MG63 (cell line): ENCODE results near the gene SDHB. TPM values are rescaled to one million over a fixed set of nuclear protein-coding genes. Genes with fewer than 3 reads are reported as not detected.

ENCODE experiments used
- DNase-seq: peaks from one replicate; pipeline ENCODE4 v3.0.0-alpha.2; 2020
- H3K27me3 ChIP-seq: fragments of 250-450 bp; sonication (Bioruptor Pico); 2 replicates; pipeline ENCODE4 v1.5.1; 2020; ENCODE audit warnings: mild to moderate bottlenecking, moderate library complexity
- H3K36me3 ChIP-seq: fragments of 250-450 bp; sonication (Bioruptor Pico); 2 replicates; pipeline ENCODE4 v1.5.1; 2020; ENCODE audit warnings: mild to moderate bottlenecking, moderate library complexity
- H3K4me3 ChIP-seq: fragments of 250-450 bp; sonication (Bioruptor Pico); 2 replicates; pipeline ENCODE4 v1.5.1; 2020; ENCODE audit warnings: mild to moderate bottlenecking, moderate library complexity
- H3K9me3 ChIP-seq: fragments of 250-450 bp; sonication (Bioruptor Pico); 2 replicates; pipeline ENCODE4 v1.5.1; 2020; ENCODE audit warnings: mild to moderate bottlenecking, moderate library complexity
- total RNA-seq: library from RNA; depleted of rRNA; stranded (reverse); fragments of >200 nt; shearing (Covaris generic); gene quantifications from 2 replicates; pipeline ENCODE4 v1.2.3, GENCODE V29; 2014; ENCODE audit warnings: low replicate concordance; rRNA removed

Gene SDHB
- total RNA-seq, 1 experiment from 2014 or later, result 332 TPM

- H3K4me3 ChIP-seq, result no peak overlapping the region
- H3K36me3 ChIP-seq, result peaks cover 36% of the 10 kb centered on the region
- no peaks in the 10 kb centered on the region for H3K9me3 ChIP-seq
- H3K27me3 ChIP-seq, result no peaks in the 10 kb centered on the region
- DNase-seq, result no peak
These were observed 81.5 kb downstream of the SDHB start for GRCh38 chr1:16972189-16972895.

GRCh38 chr1:16971341-16972188, 82.3 kb downstream of the SDHB start:
- no peak for DNase-seq

GRCh38 chr1:16970132-16970910, 83.5 kb downstream of the SDHB start:
- H3K36me3 ChIP-seq, result peaks cover 17% of the 10 kb centered on the region
- no peaks in the 10 kb centered on the region for H3K9me3 ChIP-seq
- no peaks in the 10 kb centered on the region for H3K27me3 ChIP-seq
- DNase-seq, result no peak
- no peak overlapping the region for H3K4me3 ChIP-seq

More at GRCh38 chr1:16971341-16972188, 82.3 kb downstream of the SDHB start:
- Histone ChIP-seq H3K4me3 (no peak overlapping the region), H3K36me3 (peaks cover 29% of the 10 kb centered on the region), H3K9me3 (no peaks in the 10 kb centered on the region), H3K27me3 (no peaks in the 10 kb centered on the region)

DNA sequence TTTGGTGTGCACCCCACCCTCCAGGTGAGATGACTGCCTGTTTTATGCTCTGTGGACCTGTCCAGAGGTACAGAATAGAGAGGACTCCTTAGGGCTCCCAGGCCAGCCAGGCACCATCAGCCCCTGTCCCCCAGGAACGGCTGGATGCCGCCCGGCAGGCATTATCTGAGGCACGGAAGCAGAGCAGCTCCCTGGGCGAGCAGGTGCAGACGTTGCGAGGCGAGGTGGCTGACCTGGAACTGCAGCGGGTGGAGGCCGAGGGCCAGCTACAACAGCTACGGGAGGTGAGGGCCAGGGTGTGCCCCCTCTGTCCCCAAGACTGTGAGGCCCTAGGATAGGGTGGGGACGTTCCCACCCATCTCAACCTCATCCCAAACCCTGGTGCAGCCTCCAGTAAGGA, 84.2 kb downstream of the SDHB start:
- H3K27me3 ChIP-seq, result no peaks in the 10 kb centered on the region
- peaks cover 12% of the 10 kb centered on the region for H3K36me3 ChIP-seq
- H3K4me3 ChIP-seq, result no peak overlapping the region
- no peak for DNase-seq
- no peaks in the 10 kb centered on the region for H3K9me3 ChIP-seq

DNA sequence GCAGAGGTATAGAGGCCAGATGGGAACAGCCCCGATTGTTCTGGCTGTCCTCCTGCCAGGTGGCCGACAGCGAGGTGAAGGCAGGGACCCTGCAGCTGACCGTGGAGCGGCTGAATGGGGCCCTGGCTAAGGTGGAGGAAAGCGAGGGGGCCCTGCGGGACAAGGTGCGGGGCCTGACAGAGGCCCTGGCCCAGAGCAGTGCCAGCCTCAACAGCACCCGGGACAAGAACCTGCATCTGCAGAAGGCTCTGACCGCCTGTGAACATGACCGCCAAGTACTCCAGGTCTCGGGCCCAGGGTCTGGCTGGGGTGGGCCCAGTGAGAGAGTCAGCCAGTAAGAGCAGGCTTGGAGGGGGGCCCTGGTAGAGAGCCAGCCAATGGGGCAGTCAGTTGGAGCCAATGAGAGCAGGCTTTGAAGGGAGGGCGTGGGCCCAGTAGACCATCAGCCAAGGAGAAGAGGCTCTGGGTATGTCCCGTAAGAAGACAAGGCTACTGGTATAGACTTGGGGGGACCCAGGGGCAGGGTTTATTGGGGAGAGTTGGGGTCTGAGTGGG, 84.7 kb downstream of the SDHB start:
- no peak for DNase-seq
- Histone ChIP-seq H3K9me3 (no peaks in the 10 kb centered on the region), H3K4me3 (no peak overlapping the region)

More for the DNA sequence above, 84.7 kb downstream of the SDHB start:
- Histone ChIP-seq H3K36me3 (peaks cover 12% of the 10 kb centered on the region), H3K27me3 (no peaks in the 10 kb centered on the region)

Other genes starting within 250 kb of the SDHB start
- gene RNU1-2, start 158.1 kb downstream of the SDHB start, total RNA-seq, result not detected in 2 replicates
- gene CROCC, start 132.1 kb downstream of the SDHB start, total RNA-seq, result 18.1 and 36.9 TPM in 2 replicates
- 112 and 123 TPM in 2 replicates for gene MFAP2, start 73.4 kb downstream of the SDHB start, total RNA-seq
- 28.6 and 31.1 TPM in 2 replicates for gene ATP13A2, start 42.1 kb downstream of the SDHB start, total RNA-seq
- 0.20 TPM in 1 of 2 replicates, not detected in the other for gene PADI2, start 65.4 kb upstream of the SDHB start, total RNA-seq
- gene PADI1, start 151.1 kb upstream of the SDHB start, total RNA-seq, result 0.03 TPM in 1 of 2 replicates, not detected in the other
- 0.53 and 7.3 TPM in 2 replicates for gene PADI3, start 195.1 kb upstream of the SDHB start, total RNA-seq